Stimulated activated CD4-positive, alpha-beta T cell treated with anti-CD3 and anti-CD28 coated beads, Interleukin-1b, Interleukin-23, amount 100 ng/mL, for 4 hours (primary cell): ENCODE results near the gene COL3A1.

Experiments used
- DNase-seq, 2 donors: peaks; one replicate each; pipeline ENCODE4 v3.0.0-alpha.2; 2020; ENCODE audit warnings: low read depth in 2 of 2

COL3A1 gene

DNA sequence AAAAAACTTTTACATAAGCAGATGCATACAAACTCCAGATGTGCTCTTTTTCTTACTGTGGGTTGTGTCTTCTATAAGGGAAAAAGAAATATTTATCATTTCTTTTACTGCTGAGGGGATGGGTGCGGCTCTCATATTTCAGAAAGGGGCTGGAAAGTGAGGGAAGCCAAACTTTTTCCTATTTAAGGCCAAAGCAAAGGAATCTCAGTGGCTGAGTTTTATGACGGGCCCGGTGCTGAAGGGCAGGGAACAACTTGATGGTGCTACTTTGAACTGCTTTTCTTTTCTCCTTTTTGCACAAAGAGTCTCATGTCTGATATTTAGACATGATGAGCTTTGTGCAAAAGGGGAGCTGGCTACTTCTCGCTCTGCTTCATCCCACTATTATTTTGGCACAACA is at the start of gene COL3A1:
COL3A1 (plus strand) TSS at position 210 of the 400 bp plus-strand sequence; CDS start at position 327, 117 bp downstream.
- DNase-seq = no peak

DNA sequence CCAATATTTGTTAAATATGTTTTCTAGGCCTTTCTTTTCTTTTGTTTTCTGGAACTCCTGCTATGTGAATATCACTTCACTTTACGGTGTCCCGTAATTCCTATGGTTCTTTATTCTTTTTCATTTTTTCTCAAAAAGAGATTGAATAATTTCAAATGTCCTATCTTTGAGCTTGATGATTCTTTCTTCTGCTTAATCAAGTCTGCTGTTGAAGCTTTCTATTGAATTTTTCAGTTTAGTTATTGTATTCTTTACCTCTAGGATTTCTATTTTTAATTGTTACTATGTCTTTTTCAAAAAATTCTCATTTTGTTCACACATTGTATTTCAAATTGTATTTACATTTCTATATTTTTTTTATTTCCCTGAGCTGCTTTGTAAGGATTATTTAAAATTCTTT is 45.5 kb upstream of the COL3A1 start:
- DNase-seq = no peak

DNA sequence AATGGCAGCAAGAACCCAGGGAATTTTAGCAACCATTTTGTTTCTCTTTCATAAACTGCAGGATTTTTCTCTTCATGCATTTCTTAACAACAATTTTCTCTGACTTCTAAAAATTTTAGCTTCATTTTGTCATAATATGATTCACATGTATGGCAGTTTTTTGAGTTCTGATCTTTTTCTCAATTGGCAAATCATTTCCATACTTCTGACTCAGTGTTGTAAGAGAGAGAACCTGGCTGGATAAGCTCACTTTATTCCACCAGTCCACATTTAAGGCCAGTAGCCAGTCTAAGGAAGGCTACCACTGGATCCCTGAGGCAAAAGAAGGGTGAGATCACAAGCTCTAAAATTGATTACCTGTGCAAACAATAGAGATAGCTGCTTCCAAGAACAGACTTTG is 42.8 kb upstream of the COL3A1 start:
- no peak for DNase-seq

DNA sequence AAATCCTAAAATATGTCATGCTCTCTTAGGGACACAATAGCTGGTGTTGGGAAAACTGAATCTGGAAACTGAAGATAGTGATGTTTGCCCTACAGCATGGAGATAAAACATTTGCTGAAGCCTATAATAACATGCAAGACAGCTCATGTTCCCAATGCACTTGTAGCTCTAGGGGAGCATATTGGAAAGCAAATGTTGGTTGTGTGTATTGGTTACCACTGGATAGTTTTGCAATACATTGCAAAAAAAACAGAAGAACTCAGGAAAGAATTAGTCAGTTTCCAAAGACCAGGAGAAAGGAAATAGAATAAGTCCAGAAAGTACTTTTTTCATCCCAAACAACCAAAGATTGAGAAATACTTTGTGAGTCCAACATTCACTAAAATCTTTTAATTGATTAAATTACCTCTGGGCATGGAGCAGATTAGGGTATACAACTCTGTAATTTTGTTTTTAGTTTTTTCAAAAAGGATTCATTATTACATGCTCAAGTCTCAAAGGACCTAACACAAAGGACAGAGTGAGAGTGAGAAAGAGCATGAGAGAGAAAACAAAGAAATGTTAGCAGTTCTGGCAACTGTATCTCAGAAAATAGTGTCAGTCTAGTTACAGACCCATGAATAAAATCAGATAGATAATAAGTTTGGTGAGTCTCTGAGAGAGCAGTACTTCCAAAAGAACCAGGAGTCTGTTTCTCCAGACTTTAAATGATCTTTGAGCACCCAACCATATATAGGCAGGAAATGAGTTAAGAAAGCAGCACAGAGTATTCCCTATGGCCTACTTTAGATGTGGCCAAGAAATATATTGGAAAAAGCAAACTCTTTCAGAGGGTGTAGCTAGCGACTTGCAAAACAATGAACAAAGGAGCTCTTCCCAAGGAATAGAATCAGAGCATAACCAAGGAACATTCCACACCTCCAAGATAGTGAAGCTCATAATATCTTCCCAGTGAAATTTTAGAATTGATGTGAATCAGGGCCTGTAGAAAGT is 36.6 kb upstream of the COL3A1 start:
- DNase-seq = no peak

DNA sequence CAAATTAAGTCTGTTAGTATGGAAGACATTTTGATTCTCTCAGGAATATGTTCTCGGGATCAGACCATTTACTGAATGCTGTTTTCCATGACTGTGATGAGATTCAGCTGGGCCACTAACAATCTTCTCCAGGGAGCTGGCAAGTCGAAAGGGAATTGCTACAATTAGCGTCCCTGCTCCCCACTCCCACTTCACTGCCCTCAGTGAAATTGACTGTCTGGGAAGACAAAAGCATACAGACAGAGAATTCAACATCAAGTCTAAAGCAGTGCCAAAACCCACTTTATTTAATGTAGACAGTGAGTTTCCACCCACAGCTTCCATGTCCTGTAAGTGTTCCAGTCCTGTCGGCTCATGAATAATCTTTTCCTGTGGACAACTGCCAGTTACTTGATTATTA is 34.0 kb upstream of the COL3A1 start:
- DNase-seq = no peak

DNA sequence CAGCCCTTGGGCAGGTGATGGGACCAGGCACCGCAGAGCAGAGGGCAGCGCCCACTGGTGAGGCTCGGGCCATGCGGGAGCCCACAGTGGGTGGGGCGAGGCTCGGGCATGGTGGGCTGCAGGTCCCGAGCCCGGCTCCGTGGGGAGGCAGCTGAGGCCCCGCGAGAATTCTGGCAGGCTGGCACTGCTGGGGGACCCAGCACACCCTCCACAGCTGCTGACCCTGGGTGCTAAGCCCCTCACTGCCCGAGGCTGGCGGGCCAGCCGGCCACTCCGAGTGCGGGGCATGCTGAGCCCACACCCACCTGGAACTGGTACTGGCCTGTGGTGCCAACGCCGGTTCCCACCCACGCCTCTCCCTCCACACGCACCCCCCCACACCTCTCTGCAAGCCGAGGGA is 29.7 kb upstream of the COL3A1 start:
- no peak for DNase-seq

DNA sequence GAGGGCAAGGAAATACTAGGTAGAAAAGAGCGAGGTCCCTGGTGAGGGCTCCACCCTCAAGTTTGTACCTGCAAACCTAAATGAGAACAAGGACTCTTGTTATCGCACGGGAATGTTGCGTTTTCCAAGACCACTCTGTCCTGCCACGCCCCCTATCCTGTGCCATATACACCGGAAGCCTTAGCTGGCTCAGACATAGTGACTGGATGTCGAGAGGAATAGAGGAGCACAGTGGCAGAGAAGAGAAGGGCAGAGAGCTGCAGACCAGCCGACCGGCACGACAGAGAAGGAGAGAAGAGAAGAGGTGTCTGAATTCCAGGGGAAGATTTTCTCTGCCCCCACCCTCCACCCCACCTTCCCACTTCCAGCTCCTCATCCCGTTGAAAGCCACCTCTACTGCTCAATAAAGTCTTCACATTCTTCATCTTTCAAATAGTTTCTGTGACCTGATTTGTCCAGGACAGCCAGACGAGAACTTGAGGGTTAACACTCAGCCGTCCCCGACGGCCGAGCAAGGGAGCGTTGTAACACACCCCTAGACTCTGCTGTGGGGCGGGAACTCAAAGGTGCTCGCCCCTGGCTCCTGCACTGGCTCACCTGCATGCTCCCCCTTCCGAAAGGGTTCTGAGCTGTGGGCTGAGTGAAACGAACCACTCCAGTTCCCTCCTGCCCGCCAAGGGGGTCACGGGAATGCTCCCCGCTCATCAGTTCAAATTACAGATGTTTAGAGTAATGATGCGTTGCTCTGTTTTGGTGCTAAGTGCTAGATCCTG is 24.9 kb upstream of the COL3A1 start:
- no peak for DNase-seq

DNA sequence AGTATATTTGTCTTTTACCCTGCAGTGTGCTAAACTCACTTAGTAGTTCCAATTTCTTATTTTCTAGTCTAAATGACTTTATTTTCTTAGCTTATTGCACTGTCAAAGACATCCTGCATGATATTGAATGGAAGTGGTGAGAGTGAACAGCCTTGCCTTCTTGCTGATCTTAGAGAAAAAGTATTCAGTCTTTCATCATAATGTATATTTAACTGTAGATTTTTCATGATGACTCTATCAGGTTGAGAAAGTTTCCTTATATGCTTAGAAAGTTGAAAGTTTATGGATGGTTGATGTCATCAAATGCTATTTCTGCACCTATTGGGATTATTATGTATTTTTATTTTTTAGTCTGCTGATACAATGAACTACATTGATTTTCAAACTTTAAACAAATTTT is 21.3 kb upstream of the COL3A1 start:
- DNase-seq = no peak

DNA sequence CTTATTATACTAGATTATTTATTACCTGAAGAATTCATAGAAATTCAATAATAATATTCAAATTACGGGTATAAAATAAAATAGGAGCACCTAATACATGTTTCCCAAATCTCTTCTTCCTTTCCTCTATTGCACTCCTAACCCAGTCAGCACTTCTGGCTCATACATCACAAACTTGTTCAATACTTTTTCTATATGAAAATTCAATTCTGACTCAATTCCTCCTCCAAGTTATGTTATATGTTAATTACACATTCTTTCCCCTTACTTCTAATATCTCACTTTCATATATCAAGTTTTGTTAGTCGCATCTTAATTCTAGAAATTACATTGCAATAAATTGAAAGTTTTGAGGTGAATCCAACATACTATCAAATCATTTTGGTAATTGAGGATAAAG is 17.9 kb upstream of the COL3A1 start:
- no peak for DNase-seq

DNA sequence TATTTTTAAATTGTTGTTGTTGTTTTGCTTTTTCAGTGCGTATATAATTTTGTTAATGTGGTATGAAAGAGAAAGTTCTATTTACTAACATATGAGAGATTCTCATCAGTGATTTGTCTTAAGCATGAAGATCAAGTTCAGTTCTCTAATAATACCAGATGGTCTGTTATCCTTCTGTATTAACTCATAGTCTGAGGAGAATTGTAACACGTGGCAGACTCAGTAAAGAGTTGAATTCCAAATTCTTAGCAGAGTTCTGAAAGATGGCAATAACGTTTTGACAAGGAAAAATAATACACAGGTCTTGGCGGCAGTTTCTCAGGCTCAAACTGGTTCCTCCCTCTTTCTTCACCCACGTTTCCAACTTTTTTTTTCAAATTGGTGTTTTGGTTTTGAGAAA is 17.2 kb upstream of the COL3A1 start:
- DNase-seq = no peak

DNA sequence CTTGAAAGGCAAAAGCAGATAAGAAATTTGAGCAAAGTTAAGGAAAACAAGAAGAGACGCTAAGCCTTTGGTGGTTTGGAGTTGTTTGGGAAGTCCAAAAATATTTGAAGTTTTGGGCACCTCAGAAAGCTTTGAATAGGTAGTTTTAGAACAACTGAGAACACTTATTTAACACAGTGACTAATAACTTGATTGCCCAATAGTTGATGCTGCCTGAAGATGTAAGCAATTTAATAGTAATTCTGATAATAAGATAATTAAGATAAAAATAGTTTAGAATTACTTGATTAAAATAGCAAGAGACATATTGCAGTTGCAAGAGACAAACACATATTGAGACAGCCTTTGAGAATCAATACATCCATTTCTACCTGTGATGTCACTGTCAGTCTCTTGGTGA is 16.5 kb upstream of the COL3A1 start:
- no peak for DNase-seq

DNA sequence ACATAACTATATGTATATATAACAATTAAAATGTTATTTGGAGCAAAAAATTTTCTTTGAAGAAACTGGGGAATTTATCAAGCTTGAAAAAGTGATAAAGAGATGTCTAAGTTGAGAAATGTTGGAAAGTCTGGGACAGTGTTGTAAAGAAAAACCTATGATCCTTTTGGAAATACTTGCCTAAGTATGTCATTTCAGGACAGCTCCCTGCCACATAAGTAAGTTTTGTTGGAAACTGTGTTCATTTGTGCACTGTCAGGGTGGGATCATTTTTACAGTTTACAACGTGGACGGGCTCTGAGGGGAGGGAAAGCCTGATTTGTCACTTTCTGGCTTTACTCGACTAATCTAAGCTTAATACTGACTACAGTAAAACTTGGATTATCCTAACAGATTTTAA is 10.4 kb upstream of the COL3A1 start:
- no peak for DNase-seq

DNA sequence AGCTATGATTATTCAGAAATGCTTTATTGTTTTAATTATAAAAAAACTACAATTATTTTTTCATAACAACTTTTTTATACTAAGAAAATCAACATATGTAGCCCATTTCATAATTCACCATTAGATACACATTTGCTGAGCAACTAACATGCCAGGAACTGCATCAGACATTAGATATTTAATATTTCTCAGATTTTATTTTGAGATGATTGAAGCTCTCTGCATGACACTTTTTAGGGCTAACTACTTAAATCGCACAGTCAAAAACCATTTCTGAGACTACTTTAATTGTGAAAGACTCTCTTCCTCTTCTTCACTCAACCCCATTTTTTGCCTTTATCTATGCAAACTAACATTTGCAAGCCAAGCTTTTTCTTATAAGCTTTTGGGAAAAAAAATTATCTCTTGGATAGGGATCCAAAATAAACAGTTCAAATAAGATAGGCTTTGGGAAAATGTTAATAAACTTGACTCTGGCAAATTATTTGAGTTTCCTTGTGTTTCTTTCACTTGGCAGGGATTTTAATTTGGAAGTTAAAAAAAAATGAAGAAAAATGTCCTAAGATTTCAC is 9.1 kb upstream of the COL3A1 start:
- no peak for DNase-seq

DNA sequence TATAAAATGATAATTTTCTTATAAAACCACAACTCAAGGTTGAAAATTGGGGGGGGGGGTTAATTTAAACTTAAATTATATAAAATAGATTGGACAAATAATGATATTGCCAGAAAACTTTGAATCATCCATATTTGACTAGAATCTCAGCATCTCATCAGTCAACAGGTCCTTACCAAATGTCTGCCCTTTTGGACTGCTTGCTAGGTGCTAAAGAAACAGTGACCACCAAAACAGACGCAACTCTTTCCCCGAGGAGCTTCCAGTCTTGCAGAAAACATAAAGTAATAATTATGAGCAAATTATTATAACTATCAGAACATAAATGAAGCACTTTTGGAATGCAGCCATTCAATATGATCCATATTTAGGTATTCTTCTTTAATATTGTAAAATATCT is 8.6 kb upstream of the COL3A1 start:
- DNase-seq = no peak

DNA sequence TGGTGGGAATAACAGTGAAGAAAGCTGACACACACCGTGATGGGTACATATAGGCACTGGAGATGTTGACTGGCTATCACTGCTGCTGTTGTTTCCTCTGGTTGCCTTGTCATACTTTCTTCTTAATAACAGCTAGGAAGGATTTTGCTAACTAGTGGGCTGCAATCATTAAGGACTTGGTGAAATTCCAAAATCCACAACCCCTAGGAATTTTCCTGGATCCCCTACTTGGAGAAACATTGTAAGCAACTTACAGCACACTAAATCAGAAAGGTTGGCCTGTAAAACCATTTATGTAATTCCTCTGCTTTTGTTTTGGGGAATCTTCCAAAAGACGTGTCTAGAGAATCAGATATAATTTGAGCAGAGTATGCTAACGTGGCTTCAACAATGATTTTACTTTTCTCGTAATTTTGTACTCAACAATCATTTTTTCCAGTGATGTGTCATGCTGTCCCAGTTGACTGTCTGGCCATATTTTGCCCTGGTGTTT is 8.0 kb upstream of the COL3A1 start:
- no peak for DNase-seq

DNA sequence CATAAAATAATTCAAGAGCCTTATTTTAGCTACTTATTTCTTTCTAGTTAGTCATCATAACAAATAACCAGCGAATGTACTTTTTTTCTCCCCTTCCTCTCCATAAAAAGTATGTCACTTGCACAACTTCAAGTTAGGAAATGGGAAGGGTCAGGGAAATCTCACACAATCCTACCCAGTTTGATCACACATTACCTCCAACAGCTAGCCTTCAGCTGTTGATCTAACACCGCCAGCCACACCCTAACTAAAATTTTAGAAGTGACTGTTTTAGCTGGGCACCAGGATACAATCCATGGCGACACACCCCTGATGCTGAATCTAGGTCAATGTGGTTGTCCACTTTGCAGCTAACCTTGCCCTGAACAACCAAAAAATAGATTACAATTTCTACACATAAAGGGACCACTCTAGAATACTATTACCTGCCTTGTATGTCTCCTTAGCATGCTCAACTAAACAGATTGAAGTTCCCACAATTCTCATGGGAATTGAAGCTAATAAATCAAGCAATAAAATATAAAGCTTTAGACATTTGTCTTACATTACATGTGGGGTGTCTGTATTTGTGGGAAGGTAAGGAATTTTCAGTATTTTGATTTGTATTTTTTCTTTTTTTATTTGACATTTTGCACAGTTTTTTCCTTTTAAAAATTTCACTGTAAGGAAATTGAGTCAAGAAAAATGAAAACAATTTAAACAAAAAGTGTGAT is 7.3 kb upstream of the COL3A1 start:
- no peak for DNase-seq

DNA sequence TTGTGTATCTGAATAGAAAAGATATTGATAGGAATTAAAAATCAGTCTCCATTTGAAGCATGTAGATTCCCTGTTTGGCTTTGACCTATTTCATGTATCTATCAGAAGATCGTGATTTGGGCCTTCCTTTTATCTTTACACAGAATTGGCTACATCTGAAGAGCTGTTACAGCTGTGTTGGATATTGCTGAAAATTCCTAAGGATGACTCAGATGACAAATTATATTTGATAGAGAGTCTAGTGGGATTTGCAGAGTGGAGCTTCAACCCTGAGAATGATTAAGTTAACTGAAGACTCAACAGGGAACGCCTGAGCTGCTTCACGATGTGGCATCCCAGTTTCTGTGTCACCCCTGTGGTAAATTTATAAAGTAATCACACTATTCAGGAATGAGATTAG is 4.9 kb upstream of the COL3A1 start:
- DNase-seq = no peak

DNA sequence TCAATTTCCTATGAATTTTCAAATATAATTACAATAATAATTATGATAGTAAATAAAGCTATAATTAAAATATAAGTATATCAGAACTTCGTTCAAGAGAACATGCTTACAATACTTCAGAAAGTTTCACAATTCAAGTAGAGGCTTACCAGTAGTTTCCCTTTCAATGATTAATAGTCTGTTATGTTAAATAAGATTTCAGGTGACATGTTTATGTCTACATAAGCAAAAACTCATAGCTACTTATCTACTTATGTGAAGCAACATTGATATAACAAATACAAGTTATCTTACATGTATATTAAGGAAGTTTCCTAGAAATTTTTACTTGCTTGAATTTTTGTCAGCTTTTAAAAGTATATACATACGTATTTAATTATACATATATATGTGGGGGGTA is 4.5 kb upstream of the COL3A1 start:
- DNase-seq = no peak

DNA sequence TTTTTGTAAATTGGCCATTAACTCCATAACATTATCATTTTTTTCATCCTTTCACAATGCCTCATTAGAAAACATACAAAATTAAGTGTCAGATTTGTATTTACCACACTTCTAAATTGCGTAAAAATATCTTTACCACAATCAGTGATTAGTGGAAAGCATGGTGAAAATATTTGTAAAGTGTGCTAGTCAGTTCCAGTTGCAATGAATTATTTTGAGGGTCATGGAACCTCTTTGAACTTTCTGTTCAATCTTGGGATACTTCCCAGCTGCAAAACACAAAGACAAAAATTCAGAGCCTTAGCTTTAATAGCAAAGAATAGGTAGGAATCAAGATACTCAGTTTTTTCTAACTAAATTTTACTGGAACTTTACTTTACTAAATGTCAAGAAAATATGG is 4.0 kb upstream of the COL3A1 start:
- no peak for DNase-seq

DNA sequence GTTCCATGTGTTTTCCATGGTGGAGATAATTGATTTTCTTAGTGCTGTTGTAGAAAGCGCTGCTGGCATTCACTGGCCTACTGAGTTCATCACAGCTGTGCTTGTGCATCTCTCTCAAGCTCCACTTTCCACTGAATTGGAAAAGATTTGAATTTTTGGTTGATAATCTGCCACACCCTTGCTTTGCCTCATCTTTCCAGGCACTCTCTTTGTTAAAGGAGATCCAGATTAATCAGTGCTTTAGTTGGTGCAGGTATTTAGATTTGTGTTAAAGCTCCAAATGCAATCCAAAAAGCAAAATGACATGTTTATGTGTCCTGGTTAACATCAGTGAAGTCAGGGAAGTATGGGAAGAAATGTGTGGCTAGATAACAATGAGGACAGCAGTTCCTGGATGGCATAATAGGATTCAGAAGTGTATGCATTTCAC is 2.7 kb upstream of the COL3A1 start:
- no peak for DNase-seq

DNA sequence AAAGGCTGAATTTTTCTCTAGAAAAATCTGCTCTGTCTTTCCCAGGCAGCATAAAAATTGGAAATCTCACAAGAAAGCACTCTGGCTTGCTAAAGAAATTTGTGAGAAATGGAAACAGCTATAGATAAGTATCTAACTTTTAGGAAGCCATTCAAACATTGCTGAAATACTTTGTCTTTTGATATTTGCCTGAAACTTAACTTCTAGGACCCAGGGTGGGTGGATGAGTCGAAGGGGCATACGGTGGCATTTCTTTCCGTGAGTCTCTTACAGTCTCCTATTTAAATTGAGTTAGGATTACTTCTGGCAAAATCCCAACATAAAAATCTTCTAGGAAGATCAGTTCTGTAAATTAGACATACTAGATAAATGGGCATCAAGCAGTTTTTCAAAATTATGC is 532 bp upstream of the COL3A1 start:
- DNase-seq = no peak
